CD4-positive, alpha-beta memory T cell (primary cell): Measurements from ENCODE around the gene CAPRIN1. TPM values are rescaled to one million over a fixed set of nuclear protein-coding genes. Genes with fewer than 3 reads are reported as not detected.
"Not testable (repeated sequence)": the region's sequence is repeated elsewhere in the genome, so short reads cannot be mapped to it uniquely, and the experiment has no call there.

Experiments used
- CTCF ChIA-PET: fragments of 350-600 bp; sonication (Branson Sonifier 250); formaldehyde crosslinking; loops from one replicate; lab custom pipeline; 2021; ENCODE audit warnings: inconsistent platforms; ENCODE audit not compliant: partially characterized antibody; lab: Charles Lee
- POLR2A ChIA-PET: fragments of 350-600 bp; sonication (Branson Sonifier 250); formaldehyde crosslinking; loops from one replicate; lab custom pipeline; 2021; ENCODE audit not compliant: partially characterized antibody; lab: Charles Lee
- DNase-seq, 5 donors: peaks; one replicate each; pipeline versions ENCODE4 v3.0.0 to v3.0.0-alpha.2; 2020 to 2022; ENCODE audit warnings: mixed read lengths in 1 of 5
- H3K27ac ChIP-seq: one replicate; pipeline ENCODE4 v1.7.0; 2013; ENCODE audit warnings: low read depth, low read length
- H3K27me3 ChIP-seq: 2 replicates; pipeline ENCODE4 v1.7.0; 2013; ENCODE audit warnings: mild to moderate bottlenecking, low read length, moderate library complexity; ENCODE audit not compliant: insufficient read depth
- H3K36me3 ChIP-seq: 2 replicates; pipeline ENCODE4 v1.7.0; 2013; ENCODE audit warnings: mild to moderate bottlenecking, low read length, moderate library complexity; ENCODE audit not compliant: insufficient read depth
- H3K4me1 ChIP-seq: 2 replicates; pipeline ENCODE4 v1.7.0; 2013; ENCODE audit warnings: mild to moderate bottlenecking, low read length, moderate library complexity; ENCODE audit not compliant: insufficient read depth
- H3K4me3 ChIP-seq, 2 donors: one replicate each; pipeline ENCODE4 v1.7.0; 2013; ENCODE audit warnings: low read length in 2 of 2, mild to moderate bottlenecking in 1 of 2
- H3K9me3 ChIP-seq, 2 donors: one replicate each; pipeline ENCODE4 v1.7.0; 2013; ENCODE audit warnings: low read length in 2 of 2, control low read depth in 1 of 2; ENCODE audit not compliant: control insufficient read depth in 1 of 2
- H3K27ac Mint-ChIP-seq, 7 donors: one replicate each; pipeline ENCODE4 v1.8.0; 2020 to 2021; ENCODE audit warnings: mixed read lengths in 7 of 7, mild to moderate bottlenecking in 6 of 7, inconsistent platforms in 3 of 7, moderate library complexity in 3 of 7
- H3K27me3 Mint-ChIP-seq, 2 donors: one replicate each; pipeline ENCODE4 v1.8.0; 2020 to 2021; ENCODE audit warnings: mixed read lengths in 2 of 2
- H3K36me3 Mint-ChIP-seq, 2 donors: one replicate each; pipeline ENCODE4 v1.8.0; 2020 to 2021; ENCODE audit warnings: mixed read lengths in 2 of 2, inconsistent platforms in 1 of 2, mild to moderate bottlenecking in 1 of 2
- H3K4me1 Mint-ChIP-seq, 4 donors: one replicate each; pipeline ENCODE4 v1.8.0; 2020 to 2021; ENCODE audit warnings: mixed read lengths in 4 of 4, mild to moderate bottlenecking in 1 of 4
- H3K4me3 Mint-ChIP-seq, 8 donors: one replicate each; pipeline ENCODE4 v1.8.0; 2020 to 2021; ENCODE audit warnings: mixed read lengths in 8 of 8, mild to moderate bottlenecking in 7 of 8, moderate library complexity in 6 of 8, inconsistent platforms in 3 of 8
- H3K9me3 Mint-ChIP-seq, 8 donors: one replicate each; pipeline ENCODE4 v1.8.0; 2020 to 2021; ENCODE audit warnings: mixed read lengths in 8 of 8, mild to moderate bottlenecking in 5 of 8, inconsistent platforms in 3 of 8, moderate library complexity in 1 of 8
- intact Hi-C: fragments of 100-400 bp; cut with micrococcal nuclease; formaldehyde crosslinking; loops from one replicate; pipeline ENCODE4 v1.15.1; 2023
- polyA plus RNA-seq, 2 donors: library from polyadenylated mRNA; unstranded; fragments of 300-500 nt; fragmentation: Illumina TruSeq; gene quantifications; one replicate each; pipeline ENCODE4 v1.2.3, GENCODE V29; 2021
- total RNA-seq, 2 experiments: library from RNA; stranded (reverse); gene quantifications; one replicate each; pipeline ENCODE4 v1.2.3, GENCODE V29; 2021

The CAPRIN1 gene
- total and polyA plus RNA-seq, 4 experiments from 2014 or later, result 43.3 to 176 (median 128) TPM

GRCh38 chr11:34067383-34068065, 16.0 kb downstream of the CAPRIN1 start:
- H3K4me3 Mint-ChIP-seq, result peak overlapping the region in 5 of 8 donors; percentile 17 to 42 (median 23)

GRCh38 chr11:34068111-34068510, 16.6 kb downstream of the CAPRIN1 start:
- peaks cover 38 to 76% (median 59%) of the 10 kb centered on the region in 4 donors for H3K4me1 Mint-ChIP-seq
- CTCF ChIA-PET, result interaction anchor here (1.1 to 2.3 kb wide), 5 partner anchors 8 to 71 kb away, joined by 3 to 8 read pairs (median 5); partner anchors contain the start of gene NAT10

More at GRCh38 chr11:34067383-34068065, 16.0 kb downstream of the CAPRIN1 start:
- H3K27me3 ChIP-seq, result no peaks in the 10 kb centered on the region
- Mint-ChIP-seq H3K27me3 (no peaks in the 10 kb centered on the region), H3K4me1 (peaks cover 41 to 76% (median 62%) of the 10 kb centered on the region in 4 donors), H3K36me3 (peaks cover 19 to 50% of the 10 kb centered on the region in 2 donors), H3K9me3 (no peaks in the 10 kb centered on the region), H3K27ac (peak overlapping the region in 5 of 7 donors; percentile 27 to 48 (median 29))
- H3K36me3 ChIP-seq, result peaks cover 8% of the 10 kb centered on the region
- intact Hi-C loops, result no loop called here
- DNase-seq, result no peak
- peaks cover 59% of the 10 kb centered on the region for H3K4me1 ChIP-seq
- H3K9me3 ChIP-seq, result no peaks in the 10 kb centered on the region
- ChIA-PET CTCF (interaction anchor here (0.7 to 2.3 kb wide), 7 partner anchors 9 to 234 kb away, joined by 3 to 8 read pairs (median 3); partner anchors contain the start of gene NAT10), POLR2A (no interaction called here)
- no peak overlapping the region for H3K27ac ChIP-seq
- no peak overlapping the region for H3K4me3 ChIP-seq

GRCh38 chr11:34071306-34071705, 19.8 kb downstream of the CAPRIN1 start:
- ChIA-PET CTCF (interaction anchor here (1.3 kb wide), 1 partner anchor 15 kb away, joined by 3 read pairs; no protein-coding TSS in a partner anchor), POLR2A (interaction anchor here (1.4 kb wide), 1 partner anchor 34 kb away, joined by 3 read pairs; the partner anchor contains the start of gene NAT10)
- H3K4me3 Mint-ChIP-seq, result peak overlapping the region in 1 of 8 donors; percentile 46
- H3K9me3 Mint-ChIP-seq, H3K27ac ChIP-seq, H3K9me3 ChIP-seq, H3K27me3 Mint-ChIP-seq, H3K4me3 ChIP-seq, intact Hi-C loops, H3K27me3 ChIP-seq, DNase-seq: not testable (repeated sequence)
- Histone ChIP-seq H3K4me1 (peaks cover 55% of the 10 kb centered on the region), H3K36me3 (peaks cover 30% of the 10 kb centered on the region)
- H3K4me1 Mint-ChIP-seq, result peaks cover 40 to 79% (median 59%) of the 10 kb centered on the region in 4 donors
- H3K27ac Mint-ChIP-seq, result peak overlapping the region in 2 of 7 donors; percentile 14 to 67
- peaks cover 31 to 56% of the 10 kb centered on the region in 2 donors for H3K36me3 Mint-ChIP-seq

More at GRCh38 chr11:34068111-34068510, 16.6 kb downstream of the CAPRIN1 start:
- Mint-ChIP-seq H3K36me3 (peaks cover 19 to 52% of the 10 kb centered on the region in 2 donors), H3K9me3 (no peaks in the 10 kb centered on the region), H3K4me3 (peak overlapping the region in 3 of 8 donors; percentile 23 to 42 (median 41)), H3K27me3 (no peaks in the 10 kb centered on the region), H3K27ac (peak overlapping the region in 6 of 7 donors; percentile 1 to 48 (median 26))
- peaks cover 57% of the 10 kb centered on the region for H3K4me1 ChIP-seq
- no peaks in the 10 kb centered on the region for H3K9me3 ChIP-seq
- POLR2A ChIA-PET, result no interaction called here
- H3K4me3 ChIP-seq, result no peak overlapping the region
- H3K36me3 ChIP-seq, result peaks cover 14% of the 10 kb centered on the region
- no peak overlapping the region for H3K27ac ChIP-seq
- H3K27me3 ChIP-seq, result no peaks in the 10 kb centered on the region
- DNase-seq, result no peak
- intact Hi-C loops, result no loop called here

GRCh38 chr11:34072041-34072440, 20.5 kb downstream of the CAPRIN1 start:
- Histone ChIP-seq H3K9me3 (no peaks in the 10 kb centered on the region), H3K4me1 (peaks cover 50% of the 10 kb centered on the region), H3K27me3 (no peaks in the 10 kb centered on the region), H3K27ac (no peak overlapping the region), H3K4me3 (no peak overlapping the region), H3K36me3 (peaks cover 34% of the 10 kb centered on the region)
- Mint-ChIP-seq H3K27me3 (no peaks in the 10 kb centered on the region), H3K4me1 (peaks cover 39 to 76% (median 56%) of the 10 kb centered on the region in 4 donors), H3K27ac (peak overlapping the region in 2 of 7 donors; percentile 30 to 40), H3K4me3 (no peak overlapping the region), H3K9me3 (no peaks in the 10 kb centered on the region), H3K36me3 (peaks cover 32 to 59% of the 10 kb centered on the region in 2 donors)
- CTCF ChIA-PET, result interaction anchor here (0.9 to 1.3 kb wide), 2 partner anchors 14 to 75 kb away, joined by 3 read pairs; no protein-coding TSS in a partner anchor
- DNase-seq, result no peak
- intact Hi-C loops, result no loop called here
- POLR2A ChIA-PET, result no interaction called here

GRCh38 chr11:34072832-34073231, 21.3 kb downstream of the CAPRIN1 start:
- no peaks in the 10 kb centered on the region for H3K27me3 ChIP-seq
- peaks cover 42% of the 10 kb centered on the region for H3K4me1 ChIP-seq
- Mint-ChIP-seq H3K27ac (peak overlapping the region in 4 of 7 donors; percentile 11 to 77 (median 64)), H3K4me1 (peaks cover 34 to 68% (median 51%) of the 10 kb centered on the region in 4 donors), H3K27me3 (no peaks in the 10 kb centered on the region), H3K4me3 (no peak overlapping the region), H3K36me3 (peaks cover 38 to 64% of the 10 kb centered on the region in 2 donors), H3K9me3 (no peaks in the 10 kb centered on the region)
- H3K9me3 ChIP-seq, result no peaks in the 10 kb centered on the region
- ChIA-PET CTCF (interaction anchor here (1.3 kb wide), 1 partner anchor 14 kb away, joined by 3 read pairs; no protein-coding TSS in a partner anchor), POLR2A (interaction anchor here (1.3 kb wide), 1 partner anchor 8 kb away, joined by 3 read pairs; no protein-coding TSS in a partner anchor)
- no peak overlapping the region for H3K4me3 ChIP-seq
- H3K36me3 ChIP-seq, result peaks cover 35% of the 10 kb centered on the region
- intact Hi-C loops, result no loop called here
- DNase-seq, result no peak
- no peak overlapping the region for H3K27ac ChIP-seq

GRCh38 chr11:34074391-34074790, 22.9 kb downstream of the CAPRIN1 start:
- Mint-ChIP-seq H3K27ac (peak overlapping the region; percentile 76 to 92 (median 85)), H3K27me3 (no peaks in the 10 kb centered on the region), H3K9me3 (no peaks in the 10 kb centered on the region), H3K4me3 (peak overlapping the region in 2 of 8 donors; percentile 27 to 49), H3K36me3 (peaks cover 41 to 74% of the 10 kb centered on the region in 2 donors), H3K4me1 (peaks cover 28 to 63% (median 44%) of the 10 kb centered on the region in 4 donors)
- ChIA-PET CTCF (interaction anchor here (0.7 to 1.3 kb wide), 7 partner anchors 10 to 87 kb away, joined by 3 to 5 read pairs (median 4); partner anchors contain the start of gene NAT10), POLR2A (interaction anchor here (0.8 to 1.3 kb wide), 4 partner anchors 9 to 31 kb away, joined by 3 to 5 read pairs (median 3); partner anchors contain the start of gene NAT10)
- Histone ChIP-seq H3K36me3 (peaks cover 50% of the 10 kb centered on the region), H3K27me3 (no peaks in the 10 kb centered on the region), H3K4me3 (no peak overlapping the region), H3K27ac (no peak overlapping the region), H3K4me1 (peaks cover 33% of the 10 kb centered on the region), H3K9me3 (no peaks in the 10 kb centered on the region)
- DNase-seq, result no peak
- intact Hi-C loops, result loop anchor here (2.0 kb wide), 1 partner anchor 18 kb away; no protein-coding TSS in a partner anchor
